HG03175 (cell line): ENCODE results near the gene CTDSPL.

Experiments
- ATAC-seq: cut with Tn5 transposase; IDR thresholded peaks from one replicate; pipeline ENCODE4 v1.9.1; 2021; ENCODE audit warnings: mild to moderate bottlenecking, moderate library complexity; ENCODE audit not compliant: unreplicated experiment

The CTDSPL gene

DNA sequence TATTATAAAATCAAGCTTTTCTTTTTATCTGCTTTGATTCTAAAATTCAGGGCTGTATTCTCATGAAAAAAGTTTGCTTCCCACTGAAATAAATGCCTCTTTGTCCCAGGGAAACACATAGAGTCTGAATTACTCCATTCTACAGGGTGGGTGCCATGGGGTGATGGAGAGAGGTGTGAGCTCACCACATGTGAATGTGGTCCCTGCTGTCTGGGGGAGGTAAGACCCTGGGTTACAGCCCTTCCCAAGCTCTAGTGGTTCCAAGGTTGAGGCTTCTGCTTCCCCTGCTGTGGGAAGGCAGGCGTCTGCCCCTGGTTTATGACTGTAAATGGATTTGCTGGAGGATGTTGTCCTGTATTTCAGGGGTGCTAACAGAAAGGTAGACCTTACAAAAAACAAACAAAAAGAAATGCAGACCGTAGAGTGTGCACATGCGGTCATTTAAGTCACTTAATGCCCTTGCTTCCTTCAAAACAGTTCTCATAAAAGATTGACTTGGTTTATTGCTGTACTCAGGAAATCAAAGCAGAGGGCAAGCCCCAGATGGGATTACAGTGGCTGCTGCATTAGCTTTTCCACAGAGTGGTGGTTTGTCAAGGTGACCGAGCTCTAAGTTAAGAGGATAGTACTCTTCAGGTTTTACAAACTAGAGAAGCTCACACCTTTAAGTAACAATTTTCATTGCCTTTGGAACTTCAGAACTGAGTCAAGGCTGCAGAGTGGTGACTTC, 49.2 kb downstream of the CTDSPL start:
- ATAC-seq: no peak

DNA sequence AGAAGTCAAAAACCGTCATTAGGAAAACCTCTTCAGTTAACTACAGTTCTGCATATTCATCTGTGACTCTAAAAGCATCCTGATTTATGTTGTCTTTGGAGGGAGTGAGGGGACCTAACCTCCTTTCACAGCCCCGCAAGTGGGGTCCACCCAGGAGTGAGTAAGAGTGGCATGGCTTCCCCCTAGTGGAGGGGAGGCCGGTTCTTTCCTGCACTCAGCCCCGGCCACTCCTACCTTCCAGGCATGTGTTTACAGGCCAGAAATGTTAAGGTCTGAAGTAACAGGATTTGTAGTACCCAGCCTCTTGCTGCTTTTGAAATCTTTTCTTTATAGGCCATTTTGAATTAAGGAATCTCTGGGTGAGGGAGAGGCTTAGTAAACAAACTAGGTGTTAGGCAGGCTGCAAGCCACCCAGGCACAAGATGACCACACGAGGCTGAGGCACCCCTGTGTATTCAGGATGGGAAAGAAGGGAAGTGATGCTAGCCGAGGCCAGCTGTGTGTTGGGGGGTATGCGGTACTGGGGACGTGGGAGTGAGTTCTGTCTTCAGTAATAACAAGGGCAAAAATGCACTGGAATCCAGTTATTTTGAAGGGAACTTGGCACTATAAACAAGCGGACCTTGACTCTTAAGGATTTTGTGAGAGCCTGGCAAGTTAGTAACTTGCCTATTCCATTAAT, 50.5 kb downstream of the CTDSPL start:
- ATAC-seq: no peak

DNA sequence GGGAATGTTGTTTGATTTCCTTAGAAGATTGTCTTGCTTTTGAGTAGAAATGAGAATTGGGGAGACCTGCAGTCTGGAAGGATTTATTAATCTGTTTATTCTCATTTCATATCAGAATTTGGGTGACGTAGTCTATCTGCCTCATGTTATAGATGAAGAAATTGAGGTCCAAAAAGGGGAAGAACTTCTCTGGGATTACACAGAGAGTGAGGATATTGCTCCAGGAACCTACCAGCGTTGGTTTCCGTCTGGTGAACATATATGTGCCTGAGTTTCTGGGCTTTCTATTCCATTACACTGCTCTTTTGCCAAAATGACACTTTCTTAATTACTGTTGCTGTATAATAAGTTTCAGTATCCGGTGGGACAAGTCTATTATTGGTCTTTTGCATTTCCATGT, 51.8 kb downstream of the CTDSPL start:
- ATAC-seq: no peak

DNA sequence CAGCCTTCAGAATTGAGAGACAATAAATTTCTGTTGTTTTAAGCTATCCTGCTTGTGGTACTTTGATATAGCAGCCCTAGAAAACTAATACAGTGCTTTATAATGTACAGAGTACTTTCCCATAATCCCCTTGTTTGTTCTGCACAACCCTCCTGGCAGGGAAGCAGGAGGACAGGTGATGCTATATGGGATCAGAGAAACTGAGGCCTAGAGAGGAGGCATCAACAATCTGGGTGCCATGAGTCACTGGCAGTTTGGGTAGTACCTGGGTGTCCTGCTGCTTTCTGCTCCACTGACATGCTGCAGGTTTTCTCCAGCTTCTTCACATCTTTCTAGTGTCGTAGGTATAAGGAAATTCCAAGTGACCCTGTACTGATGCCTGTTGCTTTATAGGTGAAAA, 55.0 kb downstream of the CTDSPL start:
- no peak for ATAC-seq

DNA sequence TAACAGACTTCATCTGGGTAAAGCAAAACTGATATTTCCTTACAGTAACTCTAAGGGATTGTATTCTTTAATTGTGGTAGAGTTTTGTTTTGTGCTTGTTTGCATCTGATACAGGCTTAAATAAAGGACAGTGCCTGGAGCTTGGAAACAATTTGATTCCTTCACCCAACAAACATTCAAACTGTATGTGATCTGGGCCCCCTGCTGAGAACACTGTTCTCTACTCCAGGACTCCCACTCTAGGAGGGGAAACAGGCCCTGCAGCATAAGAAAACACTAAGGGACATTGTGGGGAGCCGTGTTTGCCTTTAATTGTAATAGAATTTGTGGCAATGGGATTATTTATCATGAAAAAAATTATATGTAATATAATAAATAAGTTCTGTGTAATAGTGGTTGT, 56.9 kb downstream of the CTDSPL start:
- no peak for ATAC-seq

DNA sequence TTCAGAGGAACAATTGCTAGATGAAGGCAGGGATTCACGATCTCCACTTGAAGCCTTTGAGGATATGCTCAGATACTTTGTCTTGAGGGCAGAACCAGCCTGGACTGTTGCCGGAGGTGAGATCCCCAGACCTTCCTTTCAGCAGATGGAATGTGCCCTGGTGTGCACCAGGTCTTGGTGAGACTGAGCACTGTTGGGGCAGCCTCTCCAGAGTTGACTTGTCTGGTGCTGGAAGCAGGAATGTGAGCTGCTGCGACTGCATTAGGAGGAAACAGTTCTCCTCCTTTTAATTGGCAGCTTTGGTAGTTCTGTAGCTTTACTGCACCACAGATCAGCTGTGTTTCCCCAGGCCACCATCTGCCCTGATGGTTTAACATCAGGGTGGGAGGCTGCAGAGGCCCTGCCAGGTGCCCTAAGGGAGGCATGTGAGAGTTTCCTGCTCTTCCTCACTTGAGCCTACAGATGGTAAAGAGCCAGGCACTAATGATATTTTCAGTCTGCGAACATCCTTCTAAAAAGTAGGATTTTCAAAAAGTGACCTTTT, 58.5 kb downstream of the CTDSPL start:
- ATAC-seq: no peak

DNA sequence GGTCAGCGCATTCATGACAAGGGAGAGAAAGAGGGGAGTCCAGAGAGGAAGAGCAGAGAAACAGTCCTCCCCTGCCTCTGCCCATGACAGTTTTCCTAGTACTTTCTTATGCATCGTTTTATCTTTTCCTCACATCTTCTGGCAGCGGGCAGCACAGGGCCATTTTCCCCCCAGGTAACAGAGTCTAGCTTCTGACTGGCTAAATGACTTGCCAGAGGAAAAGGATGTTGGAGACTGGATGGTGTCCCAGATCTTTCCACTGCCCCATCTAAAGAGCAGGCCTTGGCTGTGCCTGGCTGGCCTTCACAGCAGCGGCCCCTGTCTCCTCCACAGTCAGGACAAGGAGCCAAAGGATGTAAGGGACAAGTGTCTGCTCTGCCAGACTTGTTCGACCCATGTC, 59.3 kb downstream of the CTDSPL start:
- ATAC-seq: no peak

DNA sequence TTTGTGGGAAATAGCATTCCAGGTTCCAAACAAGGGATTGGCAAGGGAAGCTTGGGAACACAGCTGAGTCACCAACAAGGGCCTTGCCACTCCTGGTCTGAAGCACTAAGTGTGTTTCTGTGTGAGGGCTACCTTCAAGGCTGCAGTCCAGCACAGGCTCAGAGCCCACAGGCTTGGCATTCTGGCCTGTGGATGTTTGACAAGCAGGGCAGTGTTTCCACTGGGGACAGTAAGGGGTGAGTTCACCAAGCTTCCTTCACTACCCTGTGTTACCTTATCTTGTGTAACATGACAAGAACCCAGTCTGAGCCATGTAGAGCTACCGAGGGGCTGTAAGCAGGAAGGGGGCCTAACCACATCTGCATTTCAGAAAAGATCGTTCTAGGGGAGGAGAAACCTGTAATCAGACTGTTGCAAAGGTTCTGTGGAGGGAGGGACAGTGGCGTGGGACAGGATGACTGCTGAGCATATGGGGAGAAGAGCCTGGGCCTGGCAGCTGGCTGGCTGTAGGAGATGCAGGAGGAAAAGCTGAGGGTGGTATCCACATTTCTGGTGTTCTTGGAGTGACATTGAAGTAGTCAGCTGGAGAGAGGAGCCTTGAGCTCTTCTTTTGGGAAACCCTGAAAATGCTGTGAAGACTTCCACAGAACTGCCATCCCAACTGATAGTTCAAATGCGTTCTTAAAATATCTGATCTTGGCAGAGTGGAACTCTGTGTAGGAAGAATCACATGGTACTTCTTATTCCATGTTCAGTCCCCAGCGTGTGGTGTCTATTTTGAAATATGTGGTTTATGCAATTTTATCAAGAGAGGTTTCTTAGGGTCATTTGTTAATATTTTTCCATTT, 61.3 kb downstream of the CTDSPL start:
- no peak for ATAC-seq

DNA sequence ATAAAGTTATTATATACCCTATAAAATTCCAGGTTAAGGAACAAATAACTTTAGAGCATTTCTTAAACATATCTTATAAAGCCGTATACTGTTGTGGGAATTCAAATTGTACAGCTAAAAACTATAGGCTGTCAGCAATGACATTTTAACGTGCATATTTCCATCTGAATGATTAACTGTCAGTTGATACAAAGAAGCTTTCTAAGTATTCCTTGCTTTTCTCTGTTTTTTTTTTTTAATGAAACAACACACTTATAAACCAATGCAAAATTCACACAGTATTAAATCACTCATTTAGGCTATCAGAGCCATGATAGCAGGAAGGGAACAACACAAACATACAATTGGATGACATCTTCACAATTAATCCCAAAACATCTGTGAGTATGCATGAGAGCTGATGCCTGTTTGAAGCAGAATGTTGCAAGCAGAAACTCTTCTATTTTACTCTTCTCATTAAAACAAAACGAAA, 61.9 kb downstream of the CTDSPL start:
- ATAC-seq: no peak

DNA sequence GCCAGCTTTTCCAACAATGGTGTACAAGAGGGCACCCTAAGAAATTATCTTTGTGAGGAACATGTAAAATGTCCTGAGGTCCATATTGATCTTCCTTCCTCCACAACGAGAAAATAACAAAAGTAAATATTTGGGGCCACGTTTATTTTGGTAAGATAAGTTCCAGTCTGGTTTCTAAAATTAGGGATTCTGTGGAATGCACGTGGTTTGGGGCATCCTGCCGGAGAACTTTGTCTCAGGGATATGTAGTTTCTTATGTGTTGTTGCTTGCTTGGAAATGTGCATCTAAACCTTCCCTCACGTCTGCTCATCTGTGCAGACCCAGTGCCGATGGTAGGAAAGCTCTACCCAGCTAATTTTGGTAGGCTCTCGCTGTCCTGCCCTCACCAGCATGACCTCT, 62.8 kb downstream of the CTDSPL start:
- ATAC-seq: no peak

DNA sequence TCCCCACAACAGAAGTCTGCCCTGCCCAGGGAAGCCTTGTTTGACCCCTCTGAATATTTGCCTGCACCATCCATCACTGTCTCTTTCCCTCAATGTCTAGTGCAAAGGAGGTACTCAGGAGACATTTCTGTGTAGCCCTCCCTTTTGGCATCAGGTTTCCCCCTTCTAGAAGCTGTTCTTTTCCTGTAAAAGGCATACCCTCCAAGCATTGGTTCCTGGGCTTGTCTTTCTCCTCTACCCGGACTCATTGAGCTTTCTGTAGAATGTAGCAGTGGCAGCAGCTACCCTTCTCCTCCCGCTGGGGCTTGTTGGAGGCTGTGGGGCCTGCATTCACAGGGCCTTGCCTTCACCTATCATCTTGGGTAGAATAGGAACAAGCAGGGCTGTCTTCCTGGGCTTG, 63.5 kb downstream of the CTDSPL start:
- ATAC-seq: no peak

DNA sequence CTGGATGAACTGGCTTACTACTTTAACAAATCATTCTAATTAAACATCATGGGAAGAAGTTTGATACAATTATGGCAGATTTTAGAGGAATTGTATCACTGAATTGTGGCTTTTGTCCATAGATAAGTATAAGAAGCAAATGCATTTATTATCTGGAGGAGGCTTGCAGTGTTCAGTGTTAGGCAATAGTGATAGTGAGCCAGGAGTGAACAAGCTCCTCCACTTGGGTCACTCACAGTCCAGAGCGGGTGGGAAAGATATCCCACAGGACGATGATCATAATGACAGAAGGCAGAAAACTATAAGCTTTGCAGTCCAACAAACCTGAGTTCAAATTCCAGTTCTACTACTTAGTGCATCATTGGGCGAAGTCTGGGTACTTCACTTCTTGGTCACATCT, 64.9 kb downstream of the CTDSPL start:
- ATAC-seq: no peak

DNA sequence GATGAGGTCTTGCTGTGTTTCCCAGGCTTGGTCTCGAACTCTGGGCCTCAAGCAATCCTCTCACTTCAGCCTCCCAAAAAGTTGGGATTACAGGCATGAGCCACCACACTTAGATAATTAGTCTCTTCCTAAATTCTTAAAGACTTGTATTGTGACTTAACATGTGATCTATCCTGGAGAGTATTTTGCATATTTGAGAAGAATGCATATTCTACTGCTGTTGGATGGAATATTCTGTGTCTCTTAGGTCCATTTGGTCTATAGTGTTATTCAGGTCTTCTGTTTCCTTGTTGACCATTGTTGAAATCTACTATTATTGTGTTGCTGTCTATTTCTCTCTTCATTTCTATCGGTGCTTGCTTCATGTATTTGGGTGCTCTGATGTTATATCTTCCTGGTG, 68.8 kb downstream of the CTDSPL start:
- no peak for ATAC-seq

DNA sequence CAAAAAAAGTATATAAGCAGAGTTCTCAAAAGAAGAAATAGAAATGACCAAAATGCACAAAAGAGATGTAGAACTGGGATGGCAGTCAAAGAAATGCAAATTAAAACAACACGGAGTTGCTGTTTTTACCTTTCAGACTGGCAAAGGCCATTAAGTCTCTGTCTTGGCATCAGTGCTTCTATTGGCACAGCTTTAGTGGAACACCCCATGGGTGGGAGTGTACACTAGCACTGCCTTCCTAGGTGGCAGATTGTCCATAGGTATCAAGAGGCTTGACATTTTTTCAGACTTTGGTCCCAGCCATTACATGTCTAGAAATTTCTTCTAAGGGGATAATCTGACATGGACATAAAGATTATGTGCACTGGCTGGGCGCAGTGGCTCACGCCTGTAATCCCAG, 70.8 kb downstream of the CTDSPL start:
- no peak for ATAC-seq

DNA sequence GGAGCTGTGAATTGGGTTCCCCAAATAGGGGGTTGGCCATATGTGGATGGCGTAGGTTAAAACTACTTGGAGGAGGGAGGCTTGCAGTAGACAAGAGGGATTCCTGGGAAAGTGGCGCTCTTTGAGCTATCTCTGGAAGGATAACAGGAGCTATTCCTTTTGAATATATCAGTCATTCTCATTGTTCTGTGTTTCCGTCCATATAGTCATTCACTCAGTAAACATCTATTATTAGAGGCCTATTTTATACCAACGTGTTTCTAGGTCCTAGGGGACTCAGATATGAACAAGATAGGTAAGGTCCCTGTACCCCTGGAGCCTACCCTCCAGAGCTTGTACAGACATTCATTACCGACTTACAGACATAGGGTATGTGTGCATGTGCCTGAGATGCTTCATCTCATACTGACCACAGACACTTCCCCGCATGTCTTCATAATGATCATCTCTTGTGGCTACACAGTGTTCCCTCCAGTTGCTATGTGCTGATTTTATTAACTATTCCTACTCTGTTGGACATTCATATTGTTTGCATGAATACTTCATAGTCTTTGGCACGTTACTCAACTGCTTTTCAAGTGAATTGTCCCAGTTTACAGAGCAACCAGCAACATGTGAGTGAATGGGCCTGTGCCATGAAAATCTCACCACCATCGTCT, 73.1 kb downstream of the CTDSPL start:
- no peak for ATAC-seq

DNA sequence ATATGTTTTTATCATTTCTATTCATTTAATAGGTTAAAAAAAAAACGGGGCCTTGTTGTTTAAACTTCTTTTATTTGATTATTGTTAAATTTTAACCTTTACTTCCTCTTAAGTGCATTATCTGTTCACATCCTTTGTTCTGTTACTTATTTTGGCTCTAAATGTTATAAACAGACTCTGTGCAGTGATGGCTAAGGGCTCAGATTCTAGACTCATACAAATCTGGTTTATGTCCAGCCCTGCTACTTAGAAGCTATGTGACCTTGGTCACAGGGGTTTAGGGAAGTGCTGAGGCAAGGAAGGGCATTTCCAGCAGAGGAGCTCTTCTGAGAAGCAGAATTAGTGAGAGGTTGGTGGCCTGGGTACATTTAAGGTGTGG, 73.6 kb downstream of the CTDSPL start:
- no peak for ATAC-seq

DNA sequence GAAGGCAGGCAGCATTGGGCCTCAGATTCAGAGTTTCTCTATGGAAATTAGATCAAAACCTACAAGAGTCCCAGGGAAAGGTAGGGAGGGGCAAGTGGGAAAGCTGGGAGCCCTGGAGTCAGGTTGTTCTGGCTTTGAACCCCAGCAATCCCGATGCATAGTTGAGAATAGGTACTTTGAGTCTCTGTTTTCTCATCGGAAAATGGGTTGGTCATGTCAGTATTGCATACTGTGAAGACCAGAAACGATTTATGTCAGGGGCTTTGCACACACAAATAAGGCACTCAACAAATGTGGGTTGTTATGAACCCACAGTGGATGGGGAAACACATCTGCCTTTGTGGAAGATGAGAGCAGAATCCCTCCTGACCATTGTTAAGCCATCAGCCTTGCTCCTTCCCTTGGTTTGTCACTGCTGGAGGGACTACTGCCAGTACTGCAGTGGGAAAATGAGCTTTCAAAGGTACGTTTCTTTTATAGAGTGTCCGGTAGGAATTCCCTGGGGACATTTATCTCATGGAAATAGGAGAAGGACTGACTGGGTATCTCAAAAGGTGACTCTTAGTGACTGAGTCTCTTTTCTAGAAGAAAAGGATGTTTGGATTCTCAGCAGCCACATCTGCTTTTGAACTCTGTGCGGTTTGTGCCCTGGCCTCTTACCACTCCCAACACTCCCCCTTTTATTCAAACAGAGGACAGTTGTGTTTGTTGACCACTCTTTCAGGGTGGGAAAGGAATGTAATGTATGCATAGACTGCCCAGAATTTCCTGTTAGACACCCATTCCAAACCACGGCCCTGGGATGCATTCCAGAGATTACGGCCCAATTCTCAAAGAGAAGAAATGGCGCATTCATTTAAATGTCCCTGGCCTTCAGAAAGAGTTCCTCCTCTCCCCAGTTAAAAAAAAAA, 74.3 kb downstream of the CTDSPL start:
- ATAC-seq: no peak

DNA sequence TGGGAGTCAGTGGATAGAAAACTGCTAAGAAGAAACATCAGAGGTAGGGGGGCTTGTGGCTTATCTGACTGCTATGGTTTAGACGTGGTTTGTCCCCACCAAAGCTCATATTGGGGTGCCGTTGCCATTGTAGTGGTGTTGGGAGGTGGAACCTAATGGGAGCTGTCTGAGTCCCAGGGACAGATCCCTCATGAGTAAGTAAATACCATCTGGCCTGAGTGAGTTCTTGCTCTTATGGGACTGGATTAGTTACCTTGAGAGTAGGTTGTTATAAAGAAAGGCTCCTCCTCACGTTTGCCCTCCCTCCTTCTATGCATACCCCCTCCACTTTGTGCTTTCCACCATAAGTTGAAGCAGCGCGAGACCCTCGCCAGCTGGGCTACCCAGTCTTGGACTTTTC, 75.5 kb downstream of the CTDSPL start:
- no peak for ATAC-seq

DNA sequence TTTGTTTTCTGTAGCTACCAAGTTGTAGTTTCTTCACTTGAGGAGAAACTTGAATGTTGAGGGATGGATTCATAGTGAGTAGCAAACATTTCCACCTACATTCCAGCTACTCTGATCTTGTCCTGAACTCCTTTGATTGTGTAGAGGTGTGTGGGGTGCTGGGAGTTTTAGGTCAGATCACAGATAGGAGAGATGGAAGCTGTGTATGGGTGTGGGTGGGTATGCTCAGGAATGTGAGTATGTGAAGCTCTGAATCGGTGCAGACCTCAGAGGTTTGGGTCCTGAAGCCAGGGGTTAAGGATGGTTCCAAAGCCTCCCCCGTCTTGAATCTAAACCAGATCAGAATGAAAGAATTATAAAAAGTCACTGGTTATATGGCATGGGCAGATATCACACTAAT, 76.3 kb downstream of the CTDSPL start:
- ATAC-seq: no peak
